Activated T-cell treated with anti-CD3 and anti-CD28 coated beads, Interleukin-2, amount 50 U/mL, for 4 hours (primary cell): ENCODE data around the gene OSBPL9. TPM values are rescaled to one million over a fixed set of nuclear protein-coding genes. Genes with fewer than 3 reads are reported as not detected.

Experiments used
- ATAC-seq, 2 donors: fragments of 200-7000 bp; cut with Tn5 transposase; one replicate each; pipeline ENCODE4 v1.10.0; 2021
- DNase-seq: peaks from one replicate; pipeline ENCODE4 v3.0.0-alpha.2; 2020
- H3K27me3 Mint-ChIP-seq: one replicate; pipeline ENCODE4 v1.8.0; 2021; ENCODE audit warnings: low read depth, mixed read lengths
- H3K36me3 Mint-ChIP-seq: one replicate; pipeline ENCODE4 v1.8.0; 2022; ENCODE audit warnings: mixed read lengths; ENCODE audit not compliant: insufficient read depth
- H3K4me1 Mint-ChIP-seq: one replicate; pipeline ENCODE4 v1.8.0; 2021; ENCODE audit warnings: low read depth, mixed read lengths
- H3K4me3 Mint-ChIP-seq: one replicate; pipeline ENCODE4 v1.8.0; 2021; ENCODE audit warnings: mild to moderate bottlenecking, moderate library complexity, mixed read lengths
- H3K9me3 Mint-ChIP-seq: one replicate; pipeline ENCODE4 v1.8.0; 2021; ENCODE audit warnings: mixed read lengths
- total RNA-seq, 3 donors: library from RNA; stranded (reverse); gene quantifications; one replicate each; pipeline ENCODE4 v1.2.1, GENCODE V29; 2021

OSBPL9 gene
- 10 to 100 TPM; 29.6 to 31.9 (median 31.5) TPM for total RNA-seq

GRCh38 chr1:51616903-51617708 lies at the start of gene OSBPL9:
Gene OSBPL9 (plus strand): TSS chr1:51617092. CDS start chr1:51617111, 19 bp downstream.
- Mint-ChIP-seq H3K4me1 (peaks cover 32% of the 10 kb centered on the region), H3K27me3 (no peaks in the 10 kb centered on the region), H3K4me3 (peak within 1 kb of the TSS; percentile 100), H3K9me3 (no peaks in the 10 kb centered on the region), H3K36me3 (peaks cover 7% of the 10 kb centered on the region)
- ATAC-seq (peak; percentile 94 to 95), DNase-seq (peak; percentile 85)

GRCh38 chr1:51567653-51568052 lies 49.2 kb upstream of the OSBPL9 start:
- Mint-ChIP-seq H3K4me1 (peaks cover 42% of the 10 kb centered on the region), H3K9me3 (no peaks in the 10 kb centered on the region), H3K36me3 (no peaks in the 10 kb centered on the region), H3K4me3 (no peak overlapping the region), H3K27me3 (no peaks in the 10 kb centered on the region)
- no peak for ATAC-seq
- no peak for DNase-seq

- ATAC-seq, result no peak
- H3K4me3 Mint-ChIP-seq, result no peak overlapping the region
Observed at GRCh38 chr1:51568231-51568935, 48.5 kb upstream of the OSBPL9 start.

GRCh38 chr1:51569284-51570062 lies 47.4 kb upstream of the OSBPL9 start:
- Mint-ChIP-seq H3K36me3 (no peaks in the 10 kb centered on the region), H3K9me3 (no peaks in the 10 kb centered on the region), H3K27me3 (no peaks in the 10 kb centered on the region), H3K4me1 (peaks cover 38% of the 10 kb centered on the region), H3K4me3 (peak overlapping the region; percentile 12)
- ATAC-seq (peak; percentile 92 to 95), DNase-seq (peak; percentile 25)

More at GRCh38 chr1:51568231-51568935, 48.5 kb upstream of the OSBPL9 start:
- no peaks in the 10 kb centered on the region for H3K36me3 Mint-ChIP-seq
- DNase-seq, result no peak
- H3K27me3 Mint-ChIP-seq, result no peaks in the 10 kb centered on the region
- H3K9me3 Mint-ChIP-seq, result no peaks in the 10 kb centered on the region
- H3K4me1 Mint-ChIP-seq, result peaks cover 42% of the 10 kb centered on the region

GRCh38 chr1:51570063-51570710 lies 46.7 kb upstream of the OSBPL9 start:
- no peaks in the 10 kb centered on the region for H3K9me3 Mint-ChIP-seq
- no peaks in the 10 kb centered on the region for H3K27me3 Mint-ChIP-seq
- H3K36me3 Mint-ChIP-seq, result no peaks in the 10 kb centered on the region
- no peak overlapping the region for H3K4me3 Mint-ChIP-seq
- ATAC-seq (peak; percentile 8 to 27), DNase-seq (no peak)
- H3K4me1 Mint-ChIP-seq, result peaks cover 42% of the 10 kb centered on the region

- ATAC-seq, result no peak
- peaks cover 57% of the 10 kb centered on the region for H3K4me1 Mint-ChIP-seq
Observed at GRCh38 chr1:51572365-51572764, 44.5 kb upstream of the OSBPL9 start.

GRCh38 chr1:51574796-51575195 lies 42.1 kb upstream of the OSBPL9 start:
- ATAC-seq, result no peak
- Mint-ChIP-seq H3K4me3 (no peak overlapping the region), H3K9me3 (peaks cover 4% of the 10 kb centered on the region), H3K4me1 (peaks cover 44% of the 10 kb centered on the region), H3K27me3 (no peaks in the 10 kb centered on the region), H3K36me3 (no peaks in the 10 kb centered on the region)
- no peak for DNase-seq

More at GRCh38 chr1:51572365-51572764, 44.5 kb upstream of the OSBPL9 start:
- Mint-ChIP-seq H3K36me3 (no peaks in the 10 kb centered on the region), H3K4me3 (no peak overlapping the region), H3K27me3 (no peaks in the 10 kb centered on the region), H3K9me3 (peaks cover 4% of the 10 kb centered on the region)
- no peak for DNase-seq

GRCh38 chr1:51575406-51576084 lies 41.3 kb upstream of the OSBPL9 start:
- DNase-seq, result no peak
- no peaks in the 10 kb centered on the region for H3K36me3 Mint-ChIP-seq
- H3K4me1 Mint-ChIP-seq, result peaks cover 36% of the 10 kb centered on the region
- no peak overlapping the region for H3K4me3 Mint-ChIP-seq
- H3K27me3 Mint-ChIP-seq, result no peaks in the 10 kb centered on the region
- peak; percentile 51 to 65 for ATAC-seq
- peaks cover 4% of the 10 kb centered on the region for H3K9me3 Mint-ChIP-seq

- H3K4me1 Mint-ChIP-seq, result peaks cover 31% of the 10 kb centered on the region
- ATAC-seq, result no peak
- H3K27me3 Mint-ChIP-seq, result no peaks in the 10 kb centered on the region
- H3K36me3 Mint-ChIP-seq, result no peaks in the 10 kb centered on the region
- H3K4me3 Mint-ChIP-seq, result no peak overlapping the region
- peaks cover 4% of the 10 kb centered on the region for H3K9me3 Mint-ChIP-seq
- no peak for DNase-seq
Observed at GRCh38 chr1:51576085-51576444, 40.8 kb upstream of the OSBPL9 start.

- Mint-ChIP-seq H3K36me3 (no peaks in the 10 kb centered on the region), H3K4me3 (no peak overlapping the region), H3K4me1 (peaks cover 29% of the 10 kb centered on the region), H3K9me3 (peaks cover 4% of the 10 kb centered on the region), H3K27me3 (no peaks in the 10 kb centered on the region)
- no peak for ATAC-seq
- DNase-seq, result no peak
Observed at GRCh38 chr1:51576923-51577322, 40.0 kb upstream of the OSBPL9 start.

- peaks cover 28% of the 10 kb centered on the region for H3K4me1 Mint-ChIP-seq
- no peaks in the 10 kb centered on the region for H3K36me3 Mint-ChIP-seq
- no peak overlapping the region for H3K4me3 Mint-ChIP-seq
- H3K27me3 Mint-ChIP-seq, result no peaks in the 10 kb centered on the region
- DNase-seq (no peak), ATAC-seq (no peak)
- H3K9me3 Mint-ChIP-seq, result peaks cover 4% of the 10 kb centered on the region
Observed at GRCh38 chr1:51578383-51579109, 38.3 kb upstream of the OSBPL9 start.

- H3K4me3 Mint-ChIP-seq, result no peak overlapping the region
Observed at GRCh38 chr1:51581238-51581637, 35.7 kb upstream of the OSBPL9 start.

GRCh38 chr1:51583532-51583931 lies 33.4 kb upstream of the OSBPL9 start:
- Mint-ChIP-seq H3K9me3 (no peaks in the 10 kb centered on the region), H3K27me3 (no peaks in the 10 kb centered on the region), H3K36me3 (no peaks in the 10 kb centered on the region), H3K4me1 (peaks cover 3% of the 10 kb centered on the region), H3K4me3 (no peak overlapping the region)
- DNase-seq (no peak), ATAC-seq (no peak)

More at GRCh38 chr1:51581238-51581637, 35.7 kb upstream of the OSBPL9 start:
- Mint-ChIP-seq H3K27me3 (no peaks in the 10 kb centered on the region), H3K4me1 (peaks cover 12% of the 10 kb centered on the region), H3K9me3 (peaks cover 4% of the 10 kb centered on the region), H3K36me3 (no peaks in the 10 kb centered on the region)
- DNase-seq, result no peak
- ATAC-seq, result no peak
